GM18867 (cell line): ENCODE results near the gene MAML2.

Experiments used
- ATAC-seq: cut with Tn5 transposase; IDR thresholded peaks from one replicate; pipeline ENCODE4 v1.9.1; 2021; ENCODE audit warnings: mild to moderate bottlenecking, moderate library complexity; ENCODE audit not compliant: unreplicated experiment

The MAML2 gene

DNA sequence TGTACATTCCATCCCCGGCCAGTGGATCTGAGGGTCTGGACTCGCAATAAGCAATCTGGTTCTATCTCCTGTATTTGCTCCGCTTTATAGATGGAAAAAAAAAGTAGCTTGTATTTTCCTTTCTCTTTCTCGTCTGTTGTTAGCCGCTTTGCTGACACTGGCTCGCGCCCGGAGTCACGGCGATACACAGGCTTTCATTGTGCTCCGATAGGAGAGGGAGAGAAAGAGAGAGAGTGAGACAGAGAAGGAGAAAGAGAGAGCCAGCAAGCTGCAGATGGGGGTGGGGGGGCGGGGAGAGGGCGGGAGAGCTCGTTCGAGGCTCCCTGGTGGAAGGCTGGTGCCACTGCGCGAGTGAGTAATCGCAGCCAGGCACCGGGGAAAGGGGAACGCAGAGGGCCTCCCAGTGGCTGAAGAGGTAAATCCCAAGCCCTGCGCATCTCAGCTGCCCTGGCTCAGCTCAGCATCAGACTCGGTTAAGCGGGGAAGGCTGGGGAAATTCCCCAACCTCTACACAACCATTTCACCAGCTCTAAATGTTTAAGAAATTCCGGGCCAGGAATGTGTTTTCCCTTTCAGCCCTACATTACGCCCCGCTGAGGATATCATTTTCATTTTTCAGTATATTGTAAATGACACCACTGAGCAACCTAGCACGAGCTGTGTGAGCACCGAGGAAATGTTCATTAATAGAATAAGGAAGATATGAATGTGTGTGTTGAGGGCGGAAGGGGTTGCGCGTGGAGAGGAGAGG lies at the start of gene MAML2:
Gene MAML2 (minus strand): TSS at position 235 of the 751 bp plus-strand sequence. CDS start 1,300 bp downstream, outside the sequence.
- peak; percentile 84 for ATAC-seq

DNA sequence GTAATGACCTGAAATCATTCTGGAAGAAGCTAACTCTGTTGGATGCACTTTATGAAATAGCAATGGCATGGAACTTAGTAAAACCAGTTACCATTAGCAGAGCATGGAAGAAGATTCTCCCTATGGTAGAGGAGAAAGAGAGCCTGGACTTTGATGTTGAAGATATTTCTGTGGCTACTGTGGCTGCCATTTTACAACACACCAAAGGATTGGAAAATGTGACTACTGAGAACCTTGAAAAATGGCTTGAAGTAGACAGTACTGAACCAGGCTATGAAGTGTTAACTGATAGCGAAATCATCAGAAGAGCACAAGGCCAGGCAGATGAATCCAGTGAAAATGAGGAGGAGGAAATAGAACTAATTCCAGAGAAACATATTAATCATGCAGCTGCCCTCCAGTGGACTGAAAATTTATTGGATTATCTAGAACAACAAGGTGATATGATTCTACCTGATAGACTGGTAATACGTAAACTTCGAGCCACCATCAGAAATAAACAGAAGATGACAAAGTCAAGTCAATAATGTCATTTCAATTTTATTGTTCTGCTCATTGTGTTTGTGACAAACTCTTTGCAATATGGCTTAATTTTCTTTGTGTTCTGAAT lies 48.8 kb upstream of the MAML2 start:
- ATAC-seq, result no peak

DNA sequence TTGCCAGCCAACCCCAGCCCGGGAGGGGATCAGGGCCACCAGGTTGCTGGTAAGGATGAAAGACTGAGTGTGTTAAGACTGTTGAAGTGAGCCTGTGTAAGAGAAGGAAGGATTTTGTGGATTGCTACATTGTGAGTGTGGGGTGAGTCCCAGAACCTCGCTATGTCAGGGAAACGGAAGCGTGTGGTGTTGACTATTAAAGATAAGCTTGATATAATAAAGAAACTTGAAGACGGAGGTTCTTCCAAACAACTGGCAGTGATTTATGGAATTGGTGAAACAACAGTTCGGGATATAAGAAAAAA lies 47.4 kb upstream of the MAML2 start:
- ATAC-seq, result no peak

DNA sequence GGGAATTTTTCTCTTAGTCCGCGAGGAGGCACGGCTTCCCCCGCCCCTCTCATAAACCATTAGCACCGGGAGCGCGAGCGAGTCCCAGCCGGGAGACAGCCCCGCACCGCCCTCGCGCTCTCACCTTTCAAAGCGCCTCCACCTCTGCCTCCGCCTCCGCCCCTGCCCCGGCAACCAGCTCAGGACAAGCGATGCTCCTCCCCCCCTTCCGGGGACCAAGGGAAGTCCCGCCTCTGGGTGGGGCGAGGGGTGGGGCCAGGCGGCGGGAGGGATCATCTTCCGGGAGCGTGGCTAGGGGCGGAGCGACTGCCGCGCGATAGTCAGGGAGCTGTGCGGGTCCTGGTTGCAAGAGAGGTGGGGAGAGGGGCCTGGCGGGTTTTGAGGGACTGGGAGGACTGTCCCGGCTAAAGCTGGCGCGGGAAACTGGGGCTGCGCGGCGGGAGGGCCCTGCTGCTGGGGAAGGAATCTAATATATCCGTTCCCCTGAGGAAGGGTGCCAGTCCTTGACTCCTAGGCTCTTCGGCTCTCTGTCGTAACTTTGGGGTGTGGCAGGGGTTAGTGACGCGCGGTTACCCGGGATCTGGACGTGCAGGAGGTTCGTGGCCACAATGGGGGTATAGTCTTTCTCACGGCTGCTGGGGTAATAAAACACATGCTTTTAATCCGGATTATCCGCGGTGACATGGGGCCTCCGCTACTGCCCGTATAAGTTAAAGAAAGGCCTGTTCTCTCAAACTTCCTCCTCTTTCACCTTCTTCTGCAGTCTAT lies 46.9 kb upstream of the MAML2 start, which contains the start of the genes CCDC82 and JRKL:
Gene CCDC82 (minus strand): TSS at position 193 of the 768 bp plus-strand sequence. CDS start 5,165 bp downstream, outside the sequence.
Gene JRKL (plus strand): TSS at position 294 of the 768 bp plus-strand sequence. CDS start 637 bp downstream, outside the sequence.
- peak; percentile 94 for ATAC-seq

DNA sequence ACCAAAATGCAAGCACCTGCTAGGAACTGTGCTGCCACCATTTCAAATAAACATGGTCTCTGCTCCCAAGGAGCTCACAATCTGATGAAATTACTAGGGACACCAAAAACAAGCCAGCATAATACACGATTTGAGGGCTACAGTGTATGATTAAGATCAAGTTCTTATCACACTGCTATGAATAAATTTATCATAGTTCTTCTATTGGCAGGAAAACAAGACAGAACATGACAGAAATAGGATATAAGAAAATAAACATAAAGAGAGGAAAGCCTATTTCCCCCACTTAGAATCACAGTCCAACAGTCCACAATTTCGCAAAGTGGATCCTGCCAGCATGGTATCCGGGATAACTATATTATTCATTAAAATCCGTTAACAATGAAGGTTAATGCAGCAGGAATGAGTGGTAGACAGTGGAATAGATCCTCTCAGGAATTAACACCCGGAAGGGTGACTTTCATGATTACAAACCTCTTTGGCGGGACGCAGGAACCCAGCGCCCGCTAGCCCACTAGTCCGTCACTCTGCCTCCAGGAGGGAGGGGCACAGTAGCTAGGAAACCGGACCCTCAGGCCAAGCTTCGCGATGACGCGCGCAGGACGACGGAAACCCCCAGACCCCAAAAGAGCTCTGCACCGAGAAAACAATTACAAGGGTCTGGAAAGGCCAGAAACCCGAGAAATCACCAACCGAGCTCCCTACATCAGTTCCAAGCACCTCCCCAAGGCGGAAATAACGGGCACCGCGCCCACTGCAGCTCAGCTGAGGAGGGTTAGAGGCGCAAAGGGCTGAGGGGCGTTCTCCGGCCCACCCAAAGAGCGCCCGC lies 46.1 kb upstream of the MAML2 start:
- ATAC-seq, result peak; percentile 56

DNA sequence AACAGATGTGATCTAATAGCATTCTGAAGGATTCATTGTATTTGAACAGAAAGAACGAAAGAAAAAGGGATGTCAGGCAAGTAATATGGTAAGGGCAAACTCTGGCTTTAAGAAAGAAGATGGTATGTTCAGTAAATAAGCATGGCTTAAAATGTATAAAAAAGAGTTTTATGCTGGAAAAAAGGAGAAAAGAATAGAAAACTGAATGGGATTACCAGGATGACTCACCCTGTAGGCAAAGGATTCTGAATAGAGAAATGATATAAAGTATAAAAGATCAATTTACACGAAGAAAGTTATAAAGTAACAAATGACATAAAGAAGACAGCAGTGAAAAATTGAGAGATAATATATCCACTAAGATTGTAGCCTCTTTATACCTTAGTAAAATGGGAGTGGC lies 42.2 kb upstream of the MAML2 start:
- ATAC-seq, result no peak

DNA sequence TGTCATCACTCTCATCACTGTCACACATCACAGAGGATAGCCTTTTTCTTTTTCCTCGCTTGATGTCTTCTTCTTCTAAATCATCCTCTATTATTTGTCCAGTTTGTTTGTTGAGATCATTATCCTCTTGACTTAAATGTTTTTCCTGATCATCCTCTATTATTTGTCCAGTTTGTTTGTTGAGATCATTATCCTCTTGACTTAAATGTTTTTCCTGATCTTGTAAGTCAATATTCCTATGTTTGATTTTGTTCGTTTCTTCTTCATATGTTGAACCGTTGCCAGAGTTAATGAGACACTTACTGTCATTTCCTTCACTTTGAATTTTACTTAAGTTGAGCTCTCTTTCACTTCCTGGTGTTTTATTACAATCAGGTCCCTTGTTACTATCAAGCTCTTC lies 41.2 kb upstream of the MAML2 start:
- ATAC-seq, result no peak

DNA sequence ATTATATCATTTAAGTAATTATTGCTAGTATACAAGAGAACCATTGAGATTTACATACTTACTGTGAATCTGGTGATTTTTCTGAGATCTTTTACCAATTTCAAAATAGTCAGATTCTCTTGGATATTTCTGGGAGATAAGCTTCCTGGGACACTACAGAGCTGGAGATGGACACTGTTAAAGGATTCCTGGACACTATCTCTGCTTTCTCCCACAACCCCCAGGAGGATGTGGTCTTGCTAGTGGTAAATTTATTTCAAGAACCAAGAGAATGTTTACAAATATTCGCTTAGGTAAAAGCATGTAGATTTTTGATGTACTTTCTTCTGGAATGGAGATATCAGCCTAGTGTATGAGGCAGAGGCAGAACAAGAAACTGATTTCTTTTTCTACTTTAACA lies 33.8 kb upstream of the MAML2 start:
- no peak for ATAC-seq

DNA sequence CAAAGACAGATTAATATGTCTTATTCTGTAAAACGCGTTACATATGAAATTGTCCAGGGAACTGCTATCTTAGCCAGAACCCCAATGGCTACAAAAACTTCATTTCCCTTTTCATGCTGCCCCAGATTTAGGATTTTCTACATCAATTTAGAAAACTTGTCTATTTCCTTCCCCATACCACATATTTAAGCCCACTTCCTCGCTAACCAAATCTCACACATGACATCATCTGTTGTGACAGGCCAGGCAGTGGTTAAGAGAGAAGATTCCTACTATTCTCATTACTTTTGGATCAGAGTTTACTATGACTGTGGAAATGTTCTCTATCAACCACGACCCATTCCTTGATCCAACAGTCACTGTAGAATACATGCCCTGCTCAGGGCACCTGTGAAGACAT lies 30.8 kb upstream of the MAML2 start:
- ATAC-seq, result no peak

DNA sequence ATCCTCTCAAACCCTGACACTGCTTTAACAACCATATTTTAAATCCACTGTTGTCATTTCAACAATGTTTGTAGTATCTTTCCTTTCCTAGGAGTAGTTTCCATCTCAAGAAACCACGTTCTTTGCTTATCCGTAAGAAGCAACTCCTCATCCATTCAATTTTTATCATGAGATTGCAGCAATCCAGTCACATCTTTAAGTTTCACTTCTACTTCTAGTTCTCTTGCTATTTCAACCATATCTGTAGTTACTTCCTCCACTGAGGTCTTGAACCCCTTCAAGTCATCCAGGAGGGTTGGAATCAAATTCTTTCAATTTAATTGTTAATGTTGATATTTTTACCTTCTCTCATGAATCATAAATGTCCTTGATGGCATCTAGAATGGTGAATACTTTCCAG lies 24.3 kb upstream of the MAML2 start:
- no peak for ATAC-seq

DNA sequence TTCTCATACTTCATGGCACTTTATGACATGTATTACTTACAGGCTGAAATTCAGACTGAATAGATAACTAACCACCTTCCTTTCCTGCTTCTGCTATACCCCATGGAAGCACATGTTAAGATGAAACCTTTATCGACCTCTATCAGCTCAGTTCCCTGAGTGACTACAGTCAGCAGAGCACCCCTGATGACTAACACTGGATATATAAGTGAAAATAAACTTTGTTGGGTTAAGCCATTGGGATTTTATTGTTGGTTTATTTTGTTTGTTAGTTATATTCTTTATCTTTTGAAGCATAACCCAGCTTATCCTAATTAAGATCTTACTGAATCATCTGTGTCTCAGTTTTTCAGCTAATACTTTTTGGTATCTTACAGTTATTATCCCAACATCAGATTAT lies 23.0 kb upstream of the MAML2 start:
- ATAC-seq, result no peak

DNA sequence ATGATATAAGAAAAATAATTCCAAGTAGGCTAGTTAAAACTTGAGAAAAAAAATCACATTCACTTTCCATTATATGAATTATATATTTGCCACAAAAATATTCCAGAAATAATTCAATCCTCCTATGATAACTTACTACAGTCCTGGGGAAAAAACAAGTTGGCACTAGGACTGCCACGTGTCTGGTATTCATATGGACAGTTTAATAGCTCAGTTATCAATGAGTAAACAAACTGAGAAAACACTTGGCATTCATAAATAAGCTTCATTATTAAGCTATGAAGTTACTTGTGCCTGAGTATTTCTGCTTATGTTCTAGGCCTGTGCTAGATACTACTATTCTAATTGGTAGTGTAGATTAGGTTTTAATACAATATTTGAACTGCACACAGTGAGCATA lies 22.5 kb upstream of the MAML2 start:
- ATAC-seq, result no peak

DNA sequence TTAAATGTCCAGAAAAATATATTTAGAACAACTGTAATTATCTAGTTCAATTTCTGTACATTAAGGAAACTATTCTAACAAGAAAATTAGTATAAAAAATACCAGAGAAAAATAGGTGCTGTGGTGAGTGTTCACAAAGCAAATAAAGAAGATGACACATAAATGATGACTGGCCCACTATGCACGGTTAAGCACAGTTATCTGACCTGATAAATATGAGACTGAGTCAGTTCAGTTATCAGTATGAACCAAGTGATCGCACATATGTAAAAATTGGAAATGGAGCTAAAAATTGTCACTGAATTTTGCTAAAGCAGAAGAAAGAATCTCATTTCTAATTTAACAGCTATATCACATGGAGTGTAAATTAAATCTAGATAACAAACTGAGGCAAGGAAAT lies 18.8 kb upstream of the MAML2 start:
- no peak for ATAC-seq

DNA sequence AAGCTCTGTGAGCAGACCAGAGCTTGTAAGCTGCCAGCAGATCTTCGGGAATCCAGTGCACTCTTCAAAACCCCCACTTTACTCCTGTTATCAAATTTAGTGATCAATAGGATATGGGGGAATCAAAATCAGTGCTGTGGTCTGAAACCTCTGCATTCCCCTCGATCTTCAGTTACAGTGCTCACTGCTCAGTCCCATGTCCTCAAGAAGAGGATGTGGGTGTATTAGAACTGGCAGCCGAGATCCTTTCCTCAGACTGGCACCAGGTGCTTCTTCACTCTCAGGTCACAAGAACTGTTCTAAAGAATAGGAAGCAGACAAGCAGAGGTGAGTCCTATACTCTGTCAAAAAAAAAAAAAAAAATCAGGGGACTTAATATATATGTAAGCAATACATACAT lies 15.3 kb upstream of the MAML2 start:
- ATAC-seq, result no peak

DNA sequence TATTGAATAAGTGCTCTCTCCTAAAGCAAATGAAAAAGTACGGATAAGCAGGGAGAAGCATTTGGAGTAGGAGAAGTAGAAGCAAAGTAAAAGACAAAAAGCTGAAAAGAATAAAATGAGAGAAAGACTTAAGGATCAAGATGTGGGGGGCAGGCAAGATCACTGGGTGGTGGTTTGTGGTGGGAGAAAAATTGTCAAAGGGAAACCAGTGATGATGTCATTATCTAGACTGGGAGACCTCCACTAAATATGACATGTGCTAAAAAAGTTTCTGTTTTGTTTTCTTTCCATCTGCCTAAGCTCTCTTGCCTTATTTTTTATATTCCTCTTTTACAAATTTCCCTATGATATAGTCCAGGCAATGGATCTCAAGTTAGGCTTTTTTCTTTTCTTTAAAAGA lies 14.8 kb upstream of the MAML2 start:
- ATAC-seq, result no peak

DNA sequence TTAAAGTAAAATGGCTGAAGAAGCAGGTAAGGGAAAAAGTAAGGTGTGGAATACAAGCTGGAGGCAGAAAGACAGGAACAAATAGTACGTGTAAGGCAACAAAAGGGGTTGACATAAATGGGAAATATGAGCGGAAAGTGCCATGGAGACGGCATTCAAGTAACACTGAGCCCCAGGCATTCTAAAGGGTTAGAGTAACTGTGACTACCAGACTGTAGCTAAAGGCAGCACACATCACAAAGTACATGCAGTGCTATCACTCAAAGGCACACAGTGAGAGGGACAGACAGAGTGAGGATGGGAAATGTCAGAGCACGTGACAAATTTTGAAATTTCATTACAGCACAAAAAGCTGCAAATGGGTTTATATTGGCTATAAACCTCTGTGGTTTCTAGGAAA lies 13.9 kb upstream of the MAML2 start:
- no peak for ATAC-seq

DNA sequence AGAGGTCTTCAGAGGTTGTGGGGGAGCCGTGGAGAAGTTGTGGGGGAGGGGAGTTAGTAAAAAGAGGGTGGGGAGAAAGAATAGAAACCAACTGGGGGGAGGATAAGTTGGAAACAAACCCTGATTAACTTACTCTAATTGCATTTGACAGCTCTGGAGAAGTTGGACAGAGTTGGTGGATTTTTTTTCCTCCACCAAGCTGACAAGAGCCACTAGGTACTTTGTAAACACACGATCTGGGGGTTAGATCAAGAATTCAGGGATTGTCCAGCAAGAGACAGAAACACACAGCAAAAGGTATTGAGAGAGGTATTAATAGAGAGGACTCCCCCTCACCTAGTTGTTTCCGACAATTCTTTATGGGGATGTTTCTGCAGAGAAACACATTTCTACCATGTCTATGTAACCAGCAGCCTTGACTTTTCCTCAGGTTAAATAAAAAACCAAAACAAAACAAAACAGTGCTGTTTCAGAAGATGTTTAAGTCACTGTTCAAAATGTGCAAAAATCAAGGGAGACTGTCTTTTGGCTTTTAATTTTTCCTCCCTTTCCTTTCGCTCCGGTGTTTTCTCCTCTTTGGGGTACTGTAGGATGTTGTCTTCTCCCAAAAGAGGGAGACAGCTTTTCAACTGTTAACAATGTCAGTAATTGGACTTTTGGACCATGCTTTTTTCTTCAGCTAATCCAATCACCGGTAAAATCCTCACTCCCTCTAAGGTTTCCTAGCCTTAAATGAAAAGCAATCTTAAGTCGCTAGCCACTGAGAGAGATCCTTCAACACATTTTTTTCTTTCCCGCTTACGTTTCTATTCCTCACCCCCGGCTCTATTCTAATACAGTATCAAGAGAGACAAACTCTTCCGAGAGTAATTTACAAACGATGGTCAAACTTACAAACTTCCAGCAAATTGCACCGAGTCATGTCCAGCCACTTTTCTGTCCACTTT lies 708 bp downstream of the MAML2 start:
- no peak for ATAC-seq

DNA sequence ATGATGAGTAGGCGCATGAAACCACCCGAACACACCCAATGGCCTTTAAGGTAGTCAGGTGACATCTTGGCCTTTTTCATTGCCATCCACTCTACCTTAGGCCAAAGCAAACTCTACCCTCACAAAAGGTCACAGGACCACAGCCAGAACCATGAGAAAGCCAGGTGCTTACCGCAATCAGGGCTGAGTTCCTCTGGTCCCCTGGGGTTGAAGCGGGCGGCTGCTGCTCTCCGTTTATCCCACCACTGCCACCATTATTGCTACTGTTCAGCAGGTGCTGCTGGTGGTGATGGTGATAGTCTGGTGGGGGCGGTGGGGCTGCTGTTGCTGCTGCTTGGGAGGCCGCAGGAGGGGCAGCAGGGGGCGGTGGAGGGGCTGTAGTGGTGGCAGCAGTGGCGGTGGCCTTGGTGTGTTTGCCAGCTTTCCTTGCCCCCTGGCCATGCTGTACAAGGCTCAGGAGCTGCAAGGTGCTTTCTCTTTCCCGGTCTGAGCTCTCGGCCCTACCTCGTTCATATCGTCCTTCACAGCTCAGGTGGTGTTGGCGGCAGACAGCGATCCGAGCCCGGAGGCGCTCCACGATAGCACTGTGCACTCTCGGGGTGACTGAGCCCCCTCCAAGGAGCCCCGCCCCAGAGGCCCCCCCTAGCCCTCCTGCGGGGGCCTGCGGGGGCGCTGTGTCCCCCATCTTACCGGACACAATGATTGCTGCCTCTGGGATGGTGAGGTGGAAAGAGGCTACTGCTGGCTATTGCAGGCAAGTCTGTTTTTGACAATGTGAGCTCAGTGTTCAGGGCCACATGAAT lies 1.6 kb downstream of the MAML2 start:
- peak; percentile 37 for ATAC-seq

DNA sequence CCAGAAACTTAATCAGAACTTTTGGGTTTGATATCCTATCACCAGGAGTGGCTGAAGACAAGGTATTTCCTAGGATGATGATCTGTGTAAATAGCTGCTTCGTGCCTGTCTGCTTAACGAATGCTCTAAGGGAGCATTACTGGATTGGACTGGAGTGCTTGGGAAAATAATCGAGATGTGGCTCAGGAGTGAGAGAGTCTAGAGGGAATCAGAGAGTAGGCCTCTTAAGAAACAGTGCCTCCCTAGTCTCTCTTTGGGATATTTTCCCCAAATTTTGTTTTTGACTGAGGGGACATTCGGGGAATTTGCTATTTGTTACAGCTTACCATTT lies 2.5 kb downstream of the MAML2 start:
- ATAC-seq, result no peak
